ENCODE data around the gene CRELD1.

The CRELD1 gene

GRCh38 chr3:9887480-9887879 is 46.2 kb upstream of the CRELD1 start:
- no peaks in the 10 kb centered on the region for H3K36me3 ChIP-seq (replicated peaks; ENCODE audit: insufficient read depth, low read length)
- H3K79me2 ChIP-seq (ENCODE audit: low read length) = peaks cover 20% of the 10 kb centered on the region
- no peak for DNase-seq
- no peak overlapping the region for H3K4me2 ChIP-seq (ENCODE audit: low read depth, low read length)
- TF ChIP-seq EZH2phosphoT487 (IDR thresholded peaks at IDR 0.05; ENCODE audit: low read length) (no peak), EZH2 (optimal IDR thresholded peaks at IDR 0.05; ENCODE audit: low read depth, low read length) (no peak), CTCF (IDR thresholded peaks at IDR 0.05; ENCODE audit: low read length) (no peak)
- H3K4me3 ChIP-seq (ENCODE audit: low read length) = no peak overlapping the region
- H2AFZ ChIP-seq (ENCODE audit: low read length) = no peak overlapping the region
- no peak overlapping the region for H3K9ac ChIP-seq (ENCODE audit: low read length)
- no peaks in the 10 kb centered on the region for H3K4me1 ChIP-seq (ENCODE audit: low read length)
- H3K27me3 ChIP-seq (replicated peaks; ENCODE audit: insufficient read depth, low read length) = no peaks in the 10 kb centered on the region; the same call in 1 of the 2 replicates
- H3K27ac ChIP-seq (ENCODE audit: low read length) = no peak overlapping the region
- H3K9me2 ChIP-seq (replicated peaks; ENCODE audit: insufficient read depth, low read length) = no peaks in the 10 kb centered on the region
- no peaks in the 10 kb centered on the region for H3F3A ChIP-seq (ENCODE audit: insufficient read depth, low read length)
- no peaks in the 10 kb centered on the region for H4K20me1 ChIP-seq (ENCODE audit: insufficient read depth, low read length)
- no peaks in the 10 kb centered on the region for H3K9me3 ChIP-seq (replicated peaks; ENCODE audit: insufficient read depth, low read length)

- Histone ChIP-seq H3K79me2 (ENCODE audit: low read length) (peaks cover 30% of the 10 kb centered on the region), H3K4me2 (ENCODE audit: low read depth, low read length) (no peak overlapping the region), H3K9ac (ENCODE audit: low read length) (no peak overlapping the region), H3F3A (ENCODE audit: insufficient read depth, low read length) (no peaks in the 10 kb centered on the region), H3K4me3 (ENCODE audit: low read length) (no peak overlapping the region), H3K27ac (ENCODE audit: low read length) (no peak overlapping the region), H4K20me1 (ENCODE audit: insufficient read depth, low read length) (no peaks in the 10 kb centered on the region), H3K36me3 (replicated peaks; ENCODE audit: insufficient read depth, low read length) (0 out of 2 replicates have a peak, but pooled peaks cover 2% of the 10 kb centered on the region), H3K27me3 (replicated peaks; ENCODE audit: insufficient read depth, low read length) (no peaks in the 10 kb centered on the region; the same call in 1 of the 2 replicates), H3K9me3 (replicated peaks; ENCODE audit: insufficient read depth, low read length) (no peaks in the 10 kb centered on the region), H2AFZ (ENCODE audit: low read length) (no peak overlapping the region), H3K9me2 (replicated peaks; ENCODE audit: insufficient read depth, low read length) (no peaks in the 10 kb centered on the region), H3K4me1 (ENCODE audit: low read length) (no peaks in the 10 kb centered on the region)
- no peak for DNase-seq
- TF ChIP-seq EZH2 (optimal IDR thresholded peaks at IDR 0.05; ENCODE audit: low read depth, low read length) (no peak), EZH2phosphoT487 (IDR thresholded peaks at IDR 0.05; ENCODE audit: low read length) (no peak), CTCF (IDR thresholded peaks at IDR 0.05; ENCODE audit: low read length) (no peak)
These were observed 45.1 kb upstream of the CRELD1 start for GRCh38 chr3:9888540-9888939.

GRCh38 chr3:9889405-9889804 is 44.2 kb upstream of the CRELD1 start:
- H3K79me2 ChIP-seq (ENCODE audit: low read length) = peaks cover 30% of the 10 kb centered on the region
- H3K9me2 ChIP-seq (replicated peaks; ENCODE audit: insufficient read depth, low read length) = no peaks in the 10 kb centered on the region
- H3K9ac ChIP-seq (ENCODE audit: low read length) = no peak overlapping the region
- H3K27me3 ChIP-seq (replicated peaks; ENCODE audit: insufficient read depth, low read length) = no peaks in the 10 kb centered on the region; the same call in 1 of the 2 replicates
- 0 out of 2 replicates have a peak, but pooled peaks cover 2% of the 10 kb centered on the region for H3K36me3 ChIP-seq (replicated peaks; ENCODE audit: insufficient read depth, low read length)
- H3K9me3 ChIP-seq (replicated peaks; ENCODE audit: insufficient read depth, low read length) = no peaks in the 10 kb centered on the region
- no peak overlapping the region for H3K4me2 ChIP-seq (ENCODE audit: low read depth, low read length)
- TF ChIP-seq EZH2phosphoT487 (IDR thresholded peaks at IDR 0.05; ENCODE audit: low read length) = no peak
- TF ChIP-seq EZH2 (optimal IDR thresholded peaks at IDR 0.05; ENCODE audit: low read depth, low read length) = no peak
- no peak for TF ChIP-seq CTCF (IDR thresholded peaks at IDR 0.05; ENCODE audit: low read length)
- no peaks in the 10 kb centered on the region for H3K4me1 ChIP-seq (ENCODE audit: low read length)
- no peak overlapping the region for H2AFZ ChIP-seq (ENCODE audit: low read length)
- H3K27ac ChIP-seq (ENCODE audit: low read length) = no peak overlapping the region
- no peaks in the 10 kb centered on the region for H4K20me1 ChIP-seq (ENCODE audit: insufficient read depth, low read length)
- no peaks in the 10 kb centered on the region for H3F3A ChIP-seq (ENCODE audit: insufficient read depth, low read length)
- DNase-seq = no peak
- no peak overlapping the region for H3K4me3 ChIP-seq (ENCODE audit: low read length)

All from MM.1S (cell line).